Measurements from ENCODE around the gene OR11A1.

OR11A1 gene, protein sequence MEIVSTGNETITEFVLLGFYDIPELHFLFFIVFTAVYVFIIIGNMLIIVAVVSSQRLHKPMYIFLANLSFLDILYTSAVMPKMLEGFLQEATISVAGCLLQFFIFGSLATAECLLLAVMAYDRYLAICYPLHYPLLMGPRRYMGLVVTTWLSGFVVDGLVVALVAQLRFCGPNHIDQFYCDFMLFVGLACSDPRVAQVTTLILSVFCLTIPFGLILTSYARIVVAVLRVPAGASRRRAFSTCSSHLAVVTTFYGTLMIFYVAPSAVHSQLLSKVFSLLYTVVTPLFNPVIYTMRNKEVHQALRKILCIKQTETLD

DNA sequence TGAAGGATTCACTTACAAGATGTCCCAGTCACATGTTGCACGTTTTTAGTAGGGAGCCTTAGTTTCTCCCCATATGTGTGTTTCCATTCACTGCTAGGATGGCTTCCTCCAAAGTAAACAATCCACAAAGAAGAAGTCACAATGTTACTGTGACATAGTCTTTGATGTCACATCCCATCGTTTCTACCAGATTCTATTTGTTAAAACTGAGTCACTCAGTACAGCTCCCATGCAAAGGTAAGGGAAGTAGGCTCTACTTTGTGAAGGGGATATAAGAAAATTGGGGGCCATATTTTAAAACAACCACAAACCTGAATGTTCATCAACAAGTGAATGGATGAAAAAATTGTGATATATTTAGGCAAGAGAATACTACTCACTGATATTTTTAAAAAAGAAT, at the start of gene OR11A1, which contains the start of gene OR2H1:
TSS of gene OR11A1 (minus strand) at position 101 of the 400 bp plus-strand sequence. CDS start 29,430 bp downstream, outside the sequence.
TSS of gene OR2H1 (plus strand) at position 185 of the 400 bp plus-strand sequence. CDS start 4,615 bp downstream, outside the sequence.
- DNase-seq = no peak

DNA sequence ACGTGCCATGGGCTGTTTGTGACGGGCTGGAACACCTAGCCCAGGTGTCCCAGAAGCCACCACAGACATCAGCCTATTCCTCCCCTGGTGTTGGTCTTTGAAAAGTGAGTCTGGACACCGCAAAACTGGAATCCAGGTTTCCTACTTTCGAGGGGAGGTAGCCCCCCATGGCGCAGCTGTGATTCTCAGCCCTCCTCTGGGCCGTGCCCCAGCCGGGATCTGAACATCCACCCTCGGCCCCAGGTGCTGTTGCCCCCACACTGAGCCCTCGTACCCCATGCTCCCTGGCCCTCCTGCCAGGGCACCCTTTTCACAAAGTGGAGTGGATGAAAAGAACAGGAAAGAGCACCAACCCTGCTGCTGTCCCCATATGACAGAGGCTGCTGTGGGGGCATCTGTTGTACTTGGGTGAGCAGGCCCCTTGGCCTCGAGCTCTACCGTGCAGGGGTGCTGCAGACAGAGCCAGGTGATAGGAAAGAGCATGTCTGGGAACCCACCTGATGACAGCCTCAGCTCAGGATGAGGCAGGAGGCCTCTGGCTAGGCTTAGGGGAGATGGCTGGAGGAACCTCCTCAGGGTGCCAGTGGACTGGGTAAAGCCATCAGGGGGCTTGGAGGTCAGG, 49.7 kb upstream of the OR11A1 start:
- no peak for DNase-seq

GRCh38 chr6:29505808-29506207, 48.9 kb upstream of the OR11A1 start:
- DNase-seq = no peak

GRCh38 chr6:29504961-29505360, 48.1 kb upstream of the OR11A1 start:
- DNase-seq = no peak

DNA sequence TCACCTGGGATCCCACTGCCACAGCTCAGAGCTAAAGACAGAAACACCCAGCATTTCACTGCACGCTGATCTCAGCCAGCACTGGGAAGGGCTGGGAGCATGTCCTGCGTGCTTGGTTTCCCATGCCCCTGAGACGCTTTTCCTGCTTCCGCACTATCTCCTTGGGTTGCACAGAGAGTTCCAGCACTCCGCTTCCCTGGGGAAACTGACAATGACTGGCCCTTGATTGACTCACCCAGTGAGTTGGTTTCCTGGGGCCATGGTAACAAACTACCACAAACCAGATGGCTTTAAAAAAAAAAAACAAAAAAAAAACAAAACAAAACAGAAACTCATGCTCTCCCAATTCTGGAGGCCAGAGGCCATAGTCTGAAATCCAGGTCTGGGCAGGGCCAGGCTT, 45.7 kb upstream of the OR11A1 start:
- DNase-seq = no peak

DNA sequence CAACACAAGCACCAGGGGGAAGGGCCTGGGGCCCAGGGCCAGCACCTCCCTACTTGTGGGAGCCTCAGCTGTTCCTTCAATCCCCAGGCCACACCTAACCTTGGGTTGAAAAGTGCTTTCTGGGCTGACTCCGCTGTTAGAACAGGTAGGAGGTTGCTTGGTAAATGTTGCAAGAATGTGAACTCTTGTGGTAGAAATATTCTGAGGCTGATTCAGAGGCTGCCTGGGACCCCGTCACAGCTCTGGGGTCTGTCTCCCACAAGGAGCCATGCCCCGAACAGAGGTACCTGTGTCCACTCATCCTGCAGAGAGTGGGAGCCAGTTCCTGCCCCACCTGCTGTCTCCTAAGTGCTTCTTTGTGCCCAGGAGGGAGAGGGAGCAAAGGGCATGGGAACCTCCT, 45.3 kb upstream of the OR11A1 start:
- DNase-seq = no peak

DNA sequence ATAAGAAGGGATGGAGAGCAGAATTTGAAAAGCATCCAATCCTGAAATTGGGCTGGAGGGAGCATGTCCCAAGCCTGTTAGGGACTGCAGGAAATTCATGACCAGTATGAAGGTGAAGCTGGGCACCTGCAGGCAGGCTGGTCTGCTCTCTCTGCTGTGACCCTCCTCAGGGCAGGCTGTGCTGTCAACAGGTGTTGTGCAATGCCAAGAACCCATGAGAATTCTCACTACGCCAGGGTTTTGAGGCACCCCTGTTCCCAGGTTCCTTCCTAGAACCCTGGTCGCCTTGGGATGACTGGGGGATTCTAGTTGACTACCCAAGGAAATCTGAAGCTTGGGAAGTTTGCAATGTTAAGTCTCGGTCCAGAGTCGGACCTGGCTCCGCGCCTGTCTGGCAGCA, 44.2 kb upstream of the OR11A1 start:
- DNase-seq = no peak

DNA sequence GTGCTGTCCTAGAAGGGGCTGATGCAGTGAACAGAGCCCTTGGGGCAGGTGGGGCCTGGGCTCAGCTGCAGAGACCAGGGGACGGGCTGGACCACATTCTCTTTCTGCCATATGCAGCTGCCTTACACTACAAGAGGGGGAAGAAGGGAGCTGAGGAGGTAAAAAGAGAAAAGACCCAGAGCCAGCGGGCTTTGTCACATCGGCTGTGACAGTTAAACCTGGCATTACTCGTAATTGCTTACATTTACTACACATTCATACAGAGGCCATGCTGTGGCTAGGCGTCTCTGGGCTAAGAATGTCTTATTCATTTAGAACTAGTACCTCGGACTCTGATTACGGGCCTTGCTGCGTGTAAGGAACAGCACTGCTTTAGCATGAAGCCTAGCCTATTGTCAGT, 43.7 kb upstream of the OR11A1 start:
- no peak for DNase-seq

GRCh38 chr6:29499704-29500103, 42.8 kb upstream of the OR11A1 start:
- DNase-seq = no peak

DNA sequence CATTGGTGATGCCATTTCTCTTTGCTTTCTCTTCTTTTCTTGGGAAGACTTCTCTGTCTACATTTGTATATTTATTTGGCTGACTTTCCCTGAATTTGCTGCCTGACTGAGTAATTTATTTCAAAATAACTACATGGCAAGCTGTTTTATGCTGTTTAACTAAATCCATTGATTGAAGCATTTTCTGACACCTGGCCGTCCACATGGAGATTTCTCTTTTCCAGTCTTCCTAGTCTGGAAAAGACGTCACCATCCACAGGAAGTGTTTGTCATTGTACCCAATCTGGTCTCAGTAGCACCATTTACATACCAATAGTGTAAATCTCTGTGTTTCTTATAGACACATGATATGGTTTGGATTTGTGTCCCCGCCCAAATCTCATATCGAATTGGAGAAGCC, 40.1 kb upstream of the OR11A1 start:
- no peak for DNase-seq

GRCh38 chr6:29495571-29495970, 38.7 kb upstream of the OR11A1 start:
- no peak for DNase-seq

- DNase-seq = no peak
Observed at GRCh38 chr6:29494131-29494530, 37.3 kb upstream of the OR11A1 start.

- no peak for DNase-seq
Observed at GRCh38 chr6:29493261-29493660, 36.4 kb upstream of the OR11A1 start.

- no peak for DNase-seq
Observed at GRCh38 chr6:29491574-29491973, 34.7 kb upstream of the OR11A1 start.

DNA sequence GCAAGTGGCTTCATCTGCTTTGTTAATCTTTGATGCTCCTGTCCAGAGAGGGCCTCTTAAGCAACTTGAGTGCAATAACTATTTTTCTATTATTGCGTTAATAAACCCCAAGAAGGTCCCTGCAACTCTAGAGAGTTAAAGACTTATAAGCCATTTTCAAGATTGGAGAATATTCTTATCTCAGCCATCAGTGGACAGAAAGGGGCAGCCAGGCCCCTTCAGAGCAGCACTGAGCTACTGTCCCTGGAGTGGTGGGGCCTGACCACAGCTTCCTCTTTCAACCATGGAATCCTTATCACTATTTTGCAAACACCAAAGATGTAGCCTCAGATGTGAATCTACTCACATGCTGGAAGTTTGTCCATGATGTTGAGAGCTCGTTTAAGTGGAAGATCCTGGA, 33.7 kb upstream of the OR11A1 start:
- DNase-seq = no peak

DNA sequence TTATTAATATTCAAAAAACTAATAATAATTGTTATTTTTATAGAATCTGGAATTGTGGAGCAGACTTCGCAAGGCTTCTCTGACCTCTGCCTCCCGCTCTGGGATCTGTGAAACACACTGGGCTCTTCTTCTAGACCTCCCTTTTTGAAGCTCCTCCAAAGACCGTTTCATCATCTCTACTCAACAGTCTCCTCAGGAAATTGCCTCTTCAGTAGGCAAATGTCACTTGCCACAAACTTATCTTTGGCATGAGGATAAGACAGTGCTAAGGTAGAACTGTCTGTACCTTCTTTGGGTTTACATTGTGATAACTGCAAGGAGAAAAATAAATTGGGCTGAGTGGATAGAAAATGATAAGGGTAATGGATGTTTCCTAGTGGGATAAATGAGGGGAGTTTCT, 33.2 kb upstream of the OR11A1 start:
- no peak for DNase-seq

GRCh38 chr6:29489286-29489685, 32.4 kb upstream of the OR11A1 start:
- no peak for DNase-seq

GRCh38 chr6:29488874-29489273, 32.0 kb upstream of the OR11A1 start:
- DNase-seq = no peak

DNA sequence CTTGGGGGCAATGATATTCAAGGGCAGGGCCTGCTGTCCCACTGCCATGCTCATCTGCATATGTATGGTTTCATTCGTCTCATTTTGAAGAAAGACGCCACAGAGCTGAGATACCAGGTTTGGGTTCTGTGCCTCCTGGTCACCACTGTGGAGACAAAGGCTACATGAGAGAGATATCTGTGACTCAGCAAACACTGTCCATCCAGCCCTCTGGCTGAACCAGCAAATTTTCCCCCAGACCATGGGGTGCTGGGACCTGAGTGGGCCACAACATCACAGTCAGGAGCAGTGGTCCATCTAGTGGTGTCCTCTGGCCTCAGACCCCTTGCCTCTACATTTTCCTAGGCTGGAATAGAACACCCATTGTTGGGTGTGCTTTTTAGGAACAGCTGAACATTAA, 30.8 kb upstream of the OR11A1 start, which contains the start of gene MAS1L:
TSS of gene MAS1L (minus strand) at position 297 of the 400 bp plus-strand sequence. CDS start at position 243, 54 bp downstream.
- no peak for DNase-seq

- no peak for DNase-seq
Observed at GRCh38 chr6:29487131-29487530, 30.3 kb upstream of the OR11A1 start.

- no peak for DNase-seq
Observed at GRCh38 chr6:29486577-29486976, 29.7 kb upstream of the OR11A1 start.

DNA sequence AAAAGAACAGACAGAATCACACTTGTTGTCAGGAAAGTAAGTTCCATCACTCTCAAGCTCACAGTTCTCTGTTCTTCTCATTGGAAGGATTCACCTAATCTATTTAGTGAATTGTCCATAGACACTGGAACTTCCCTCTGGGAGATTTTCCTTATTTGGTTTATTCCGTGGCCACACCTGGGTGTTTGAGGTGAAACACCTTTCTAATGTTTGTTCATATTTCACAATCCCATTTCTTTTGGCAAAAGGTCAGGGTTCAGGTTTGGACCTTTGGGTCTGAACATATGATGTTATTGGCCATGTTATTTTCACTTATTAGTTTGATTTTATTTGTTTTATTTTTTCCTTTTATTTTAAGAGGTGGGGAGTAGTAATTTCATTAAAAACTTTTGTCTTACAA, 26.9 kb upstream of the OR11A1 start:
- DNase-seq = no peak

GRCh38 chr6:29483186-29483585, 26.3 kb upstream of the OR11A1 start:
- DNase-seq = no peak

DNA sequence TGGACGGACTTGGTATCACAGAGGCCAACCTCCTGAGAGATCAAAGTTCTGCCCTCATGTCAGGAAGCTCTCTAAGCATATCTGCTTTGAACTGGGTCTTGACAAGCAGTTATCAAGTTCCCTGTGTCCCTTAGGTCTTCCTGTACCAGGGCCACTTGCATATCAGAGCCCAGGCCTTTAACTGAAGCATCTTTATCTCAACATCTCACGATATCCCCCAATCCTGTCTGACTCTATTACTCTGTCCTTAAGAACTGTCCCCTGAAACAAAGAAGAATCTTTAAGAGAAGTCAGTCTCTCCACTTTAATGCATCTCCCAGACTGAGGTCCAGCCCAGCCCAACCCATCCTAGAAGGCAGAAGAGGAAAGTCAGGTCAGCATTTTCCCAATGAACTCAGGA, 22.7 kb upstream of the OR11A1 start:
- DNase-seq = no peak

DNA sequence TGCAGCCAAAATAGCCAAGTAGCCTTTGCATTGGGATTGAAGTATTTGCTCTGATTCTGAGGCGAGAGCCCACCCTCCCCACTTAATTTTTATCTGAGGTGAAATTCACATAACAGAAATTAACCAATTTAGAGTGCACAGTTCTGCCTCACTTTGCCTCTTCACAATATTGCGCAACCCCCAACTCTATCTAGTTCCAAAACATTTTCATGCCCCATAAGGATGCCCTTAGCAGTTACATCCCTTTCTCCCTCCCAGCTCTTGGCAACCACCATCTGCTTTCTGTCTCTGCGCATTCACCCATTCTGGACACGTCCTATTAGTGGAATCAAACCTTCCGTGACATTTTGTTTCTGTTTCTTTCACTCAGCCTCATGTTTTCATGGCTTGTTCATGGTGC, 21.9 kb upstream of the OR11A1 start:
- DNase-seq = no peak
